GM23248 (cell line): Measurements from ENCODE around the gene ABLIM2. TPM values are rescaled to one million over a fixed set of nuclear protein-coding genes. Genes with fewer than 3 reads are reported as not detected.

Source experiments
- DNase-seq: peaks from one replicate; pipeline ENCODE4 v3.0.0-alpha.2; 2015
- H2AFZ ChIP-seq: fragments of 200-600 bp; sonication (generic); 2 replicates; pipeline ENCODE4 v1.6.1; 2016; ENCODE audit warnings: antibody characterized with exemption
- H3F3A ChIP-seq: fragments of 200-600 bp; sonication (generic); 2 replicates; pipeline ENCODE4 v1.6.1; 2016; ENCODE audit warnings: mild to moderate bottlenecking, antibody characterized with exemption, mixed run types; ENCODE audit not compliant: insufficient read depth
- H3K27ac ChIP-seq: fragments of 200-600 bp; sonication (generic); 2 replicates; pipeline ENCODE4 v1.5.1; 2016; ENCODE audit warnings: mild to moderate bottlenecking
- H3K27me3 ChIP-seq: fragments of 200-600 bp; sonication (generic); replicated peaks from 2 replicates; pipeline ENCODE4 v1.6.1; 2016; ENCODE audit warnings: mild to moderate bottlenecking; ENCODE audit not compliant: insufficient read depth
- H3K36me3 ChIP-seq: fragments of 200-600 bp; sonication (generic); 2 replicates; pipeline ENCODE4 v1.6.1; 2016; ENCODE audit warnings: low read depth, mild to moderate bottlenecking
- H3K4me1 ChIP-seq: fragments of 200-600 bp; sonication (generic); 2 replicates; pipeline ENCODE4 v1.6.1; 2016; ENCODE audit warnings: mild to moderate bottlenecking; ENCODE audit not compliant: insufficient read depth
- H3K4me2 ChIP-seq: fragments of 200-600 bp; sonication (generic); one replicate; pipeline ENCODE4 v1.6.1; 2016; ENCODE audit warnings: mild to moderate bottlenecking; ENCODE audit not compliant: unreplicated experiment
- H3K4me3 ChIP-seq: fragments of 200-600 bp; sonication (generic); 2 replicates; pipeline ENCODE4 v1.5.1; 2016; ENCODE audit warnings: mild to moderate bottlenecking
- H3K79me2 ChIP-seq: fragments of 200-600 bp; sonication (generic); 2 replicates; pipeline ENCODE4 v1.6.1; 2016; ENCODE audit warnings: mild to moderate bottlenecking; ENCODE audit not compliant: insufficient read depth
- H3K9ac ChIP-seq: fragments of 200-600 bp; sonication (generic); 2 replicates; pipeline ENCODE4 v1.6.1; 2016; ENCODE audit warnings: mild to moderate bottlenecking
- H3K9me2 ChIP-seq: fragments of 200-600 bp; sonication (generic); 2 replicates; pipeline ENCODE4 v1.6.1; 2016; ENCODE audit warnings: mixed run types, mild to moderate bottlenecking, moderate library complexity; ENCODE audit not compliant: insufficient read depth
- H3K9me3 ChIP-seq: fragments of 200-600 bp; sonication (generic); one replicate; pipeline ENCODE4 v1.6.1; 2017; ENCODE audit warnings: low read depth
- H4K20me1 ChIP-seq: fragments of 200-600 bp; sonication (generic); 2 replicates; pipeline ENCODE4 v1.6.0; 2016; ENCODE audit not compliant: insufficient read depth
- EZH2 ChIP-seq: fragments of 200-600 bp; sonication (generic); IDR thresholded peaks from 2 replicates; pipeline ENCODE4 v1.6.1; 2018; ENCODE audit warnings: antibody characterized with exemption, mild to moderate bottlenecking; ENCODE audit not compliant: insufficient read depth, poor library complexity, severe bottlenecking
- EZH2phosphoT487 ChIP-seq: fragments of 200-600 bp; sonication (generic); IDR thresholded peaks from 2 replicates; pipeline ENCODE4 v1.6.1; 2018; ENCODE audit warnings: antibody characterized with exemption, moderate library complexity, mild to moderate bottlenecking, low read depth; ENCODE audit not compliant: insufficient read depth
- WGBS, 2 experiments: methylation state at CpG; one replicate each; pipeline ENCODE4 v1.1.6; 2015 to 2017; ENCODE audit warnings: low lambda C conversion rate in 2 of 2, low coverage in 1 of 2; ENCODE audit errors: missing lambda C conversion rate in 2 of 2; 5-methylcytosine and 5-hydroxymethylcytosine counted together
- in situ Hi-C: fragments of 300-500 bp; cut with MboI; formaldehyde crosslinking; loops from 2 replicates; pipeline ENCODE4 v1.15.0; 2020
- polyA plus RNA-seq: library from polyadenylated mRNA; unstranded; fragments of >200 nt; fragmentation: Nextera tagmentation; extraction: Ambion mirVana; gene quantifications from 2 replicates; pipeline ENCODE4 v1.2.1, GENCODE V29; 2016
- total RNA-seq: library from RNA; depleted of rRNA; stranded (reverse); fragments of >200 nt; shearing (Covaris generic); gene quantifications from 2 replicates; pipeline ENCODE4 v1.2.3, GENCODE V29; 2014

ABLIM2 gene
- total and polyA plus RNA-seq, 2 experiments from 2014 or later = not detected

- in situ Hi-C loops = no loop called here
These were observed 124.6 kb downstream of the ABLIM2 start for GRCh38 chr4:8033829-8034528.

DNA sequence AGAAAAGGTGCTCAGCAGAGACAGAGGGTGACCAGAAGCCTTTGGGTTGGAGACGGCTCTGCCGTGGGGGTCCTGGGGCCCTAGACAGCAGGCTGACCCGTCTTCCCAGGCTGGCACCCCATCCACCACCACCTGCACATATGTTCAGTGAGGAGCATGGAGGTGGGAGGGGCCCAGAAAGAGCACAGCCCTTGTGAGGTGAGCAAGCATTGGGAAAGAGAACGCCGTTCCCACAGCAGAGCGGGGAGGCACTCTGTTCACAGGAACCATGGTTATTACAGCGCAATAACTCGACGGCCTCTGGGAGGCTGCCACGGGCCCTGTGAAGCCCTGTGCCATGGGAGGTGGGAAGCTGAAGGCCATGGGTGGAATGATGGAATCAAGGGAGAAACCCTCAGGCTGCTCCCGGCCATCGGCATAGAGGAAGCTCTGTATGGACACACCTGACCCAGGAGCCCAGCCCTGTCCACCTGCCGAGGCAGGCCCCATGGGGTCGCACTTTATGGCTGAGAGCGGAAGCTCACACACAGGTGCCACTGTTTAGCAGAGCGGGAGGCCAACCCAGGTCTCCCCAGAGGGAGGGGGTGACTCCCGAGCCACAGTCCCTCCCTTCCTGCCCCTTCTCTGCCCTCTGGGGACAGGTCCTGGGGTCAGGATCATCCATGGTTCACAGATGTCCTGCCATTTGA lies 125.4 kb downstream of the ABLIM2 start:
- H2AFZ ChIP-seq = no peak overlapping the region
- H4K20me1 ChIP-seq = no peaks in the 10 kb centered on the region
- DNase-seq = no peak
- no peaks in the 10 kb centered on the region for H3F3A ChIP-seq
- no peaks in the 10 kb centered on the region for H3K9me3 ChIP-seq
- 56 to 59% methylated on average over 16 to 17 of the region's 17 CpGs for WGBS, 2 experiments
- H3K79me2 ChIP-seq = no peaks in the 10 kb centered on the region
- H3K27ac ChIP-seq = no peak overlapping the region
- H3K9ac ChIP-seq = no peak overlapping the region
- no peaks in the 10 kb centered on the region for H3K4me1 ChIP-seq
- in situ Hi-C loops = no loop called here
- TF ChIP-seq EZH2phosphoT487 (no peak), EZH2 (no peak)
- peaks cover 18% of the 10 kb centered on the region for H3K27me3 ChIP-seq
- H3K4me3 ChIP-seq = no peak overlapping the region
- H3K36me3 ChIP-seq = no peaks in the 10 kb centered on the region
- H3K9me2 ChIP-seq = no peaks in the 10 kb centered on the region
- no peak overlapping the region for H3K4me2 ChIP-seq

More at GRCh38 chr4:8033829-8034528, 124.6 kb downstream of the ABLIM2 start:
- Histone ChIP-seq H3K4me3 (no peak overlapping the region), H3K79me2 (no peaks in the 10 kb centered on the region), H3K9me3 (no peaks in the 10 kb centered on the region), H3K9ac (no peak overlapping the region), H3K4me1 (no peaks in the 10 kb centered on the region), H3F3A (no peaks in the 10 kb centered on the region), H4K20me1 (no peaks in the 10 kb centered on the region), H3K27ac (no peak overlapping the region), H2AFZ (no peak overlapping the region), H3K27me3 (peaks cover 21% of the 10 kb centered on the region), H3K36me3 (no peaks in the 10 kb centered on the region), H3K9me2 (no peaks in the 10 kb centered on the region), H3K4me2 (no peak overlapping the region)
- 15 to 22% methylated on average over 11 of the region's 11 CpGs for WGBS, 2 experiments
- DNase-seq = no peak
- TF ChIP-seq EZH2 (no peak), EZH2phosphoT487 (no peak)

- in situ Hi-C loops = no loop called here
- Histone ChIP-seq H3K9me3 (no peaks in the 10 kb centered on the region), H3K36me3 (no peaks in the 10 kb centered on the region), H3K79me2 (no peaks in the 10 kb centered on the region), H3K9me2 (no peaks in the 10 kb centered on the region), H2AFZ (no peak overlapping the region), H3K9ac (no peak overlapping the region), H3K27me3 (peaks cover 20% of the 10 kb centered on the region), H3K27ac (no peak overlapping the region), H4K20me1 (no peaks in the 10 kb centered on the region), H3K4me1 (no peaks in the 10 kb centered on the region), H3K4me2 (no peak overlapping the region), H3F3A (no peaks in the 10 kb centered on the region), H3K4me3 (no peak overlapping the region)
- DNase-seq = no peak
- WGBS, 2 experiments = 83 to 85% methylated on average over 21 to 23 of the region's 23 CpGs
- no peak for TF ChIP-seq EZH2phosphoT487
- no peak for TF ChIP-seq EZH2
These were observed 126.2 kb downstream of the ABLIM2 start for GRCh38 chr4:8032381-8032780.

DNA sequence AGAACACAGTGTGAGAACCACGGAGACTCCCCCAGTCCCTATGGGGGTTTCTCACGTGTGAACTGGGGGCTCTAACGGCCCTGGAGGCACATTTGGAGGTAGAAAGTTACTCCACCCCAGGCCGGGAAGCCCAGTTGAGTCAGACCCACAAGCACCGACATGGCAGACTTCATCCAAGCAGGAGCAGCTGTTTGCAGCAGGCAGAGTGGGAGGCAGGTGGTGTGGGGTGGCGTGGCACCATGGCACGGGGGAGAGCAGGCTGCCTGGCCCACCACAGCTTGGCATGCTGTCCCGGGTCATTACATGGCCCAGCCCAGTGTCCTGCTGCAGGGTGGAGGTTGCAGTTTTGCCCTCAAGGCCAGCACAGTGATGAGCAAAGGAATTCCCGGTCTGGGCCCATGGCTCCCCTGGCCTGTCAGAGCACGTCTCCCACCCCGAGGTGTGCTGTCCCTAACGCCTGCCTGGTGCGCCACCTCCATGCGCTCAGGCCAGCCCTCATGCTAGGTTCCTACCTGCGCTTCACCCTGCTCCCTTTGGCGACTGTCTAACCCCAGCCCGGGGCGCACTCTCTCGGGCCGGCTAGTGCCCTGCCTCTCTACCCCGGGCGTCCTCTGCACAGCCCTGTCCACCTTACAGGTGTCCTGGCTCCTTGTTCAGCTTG lies 128.4 kb downstream of the ABLIM2 start:
- Histone ChIP-seq H2AFZ (no peak overlapping the region), H3K9me2 (no peaks in the 10 kb centered on the region), H3K9ac (no peak overlapping the region), H3K4me2 (no peak overlapping the region), H3F3A (no peaks in the 10 kb centered on the region), H3K79me2 (no peaks in the 10 kb centered on the region), H3K27ac (no peak overlapping the region), H4K20me1 (no peaks in the 10 kb centered on the region), H3K4me3 (no peak overlapping the region), H3K36me3 (no peaks in the 10 kb centered on the region), H3K9me3 (no peaks in the 10 kb centered on the region), H3K4me1 (no peaks in the 10 kb centered on the region), H3K27me3 (peaks cover 20% of the 10 kb centered on the region)
- TF ChIP-seq EZH2 = no peak
- TF ChIP-seq EZH2phosphoT487 = no peak
- in situ Hi-C loops = no loop called here
- no peak for DNase-seq
- 70 to 77% methylated on average over 20 of the region's 22 CpGs for WGBS, 2 experiments
